ENCODE measurements around the gene GNG3. TPM values are rescaled to one million over a fixed set of nuclear protein-coding genes. Genes with fewer than 3 reads are reported as not detected.

GNG3 gene
- total and polyA plus RNA-seq, 2 experiments from 2014 or later = 2.1 to 7.2 TPM

- TF ChIP-seq ZNF462 (CRISPR knock-in tag; IDR thresholded peaks at IDR 0.05) (no peak), ZNF331 (CRISPR knock-in tag; IDR thresholded peaks at IDR 0.05; ENCODE audit: low read depth) (no peak), EZH2phosphoT487 (IDR thresholded peaks at IDR 0.05; ENCODE audit: unreplicated experiment) (no peak), ZNF114 (CRISPR knock-in tag; IDR thresholded peaks at IDR 0.05) (no peak), POLR2AphosphoS5 (IDR thresholded peaks at IDR 0.05; ENCODE audit: low read depth) (no peak), JUNB (IDR thresholded peaks at IDR 0.05; ENCODE audit: unreplicated experiment) (no peak), STAT1 (IDR thresholded peaks at IDR 0.05; ENCODE audit: unreplicated experiment) (no peak), EZH2 (IDR thresholded peaks at IDR 0.05; ENCODE audit: low read depth, unreplicated experiment) (no peak), ETS1 (IDR thresholded peaks at IDR 0.05) (no peak)
- TF ChIP-seq, protein P1, sequence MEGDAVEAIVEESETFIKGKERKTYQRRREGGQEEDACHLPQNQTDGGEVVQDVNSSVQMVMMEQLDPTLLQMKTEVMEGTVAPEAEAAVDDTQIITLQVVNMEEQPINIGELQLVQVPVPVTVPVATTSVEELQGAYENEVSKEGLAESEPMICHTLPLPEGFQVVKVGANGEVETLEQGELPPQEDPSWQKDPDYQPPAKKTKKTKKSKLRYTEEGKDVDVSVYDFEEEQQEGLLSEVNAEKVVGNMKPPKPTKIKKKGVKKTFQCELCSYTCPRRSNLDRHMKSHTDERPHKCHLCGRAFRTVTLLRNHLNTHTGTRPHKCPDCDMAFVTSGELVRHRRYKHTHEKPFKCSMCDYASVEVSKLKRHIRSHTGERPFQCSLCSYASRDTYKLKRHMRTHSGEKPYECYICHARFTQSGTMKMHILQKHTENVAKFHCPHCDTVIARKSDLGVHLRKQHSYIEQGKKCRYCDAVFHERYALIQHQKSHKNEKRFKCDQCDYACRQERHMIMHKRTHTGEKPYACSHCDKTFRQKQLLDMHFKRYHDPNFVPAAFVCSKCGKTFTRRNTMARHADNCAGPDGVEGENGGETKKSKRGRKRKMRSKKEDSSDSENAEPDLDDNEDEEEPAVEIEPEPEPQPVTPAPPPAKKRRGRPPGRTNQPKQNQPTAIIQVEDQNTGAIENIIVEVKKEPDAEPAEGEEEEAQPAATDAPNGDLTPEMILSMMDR (conservative IDR thresholded peaks at IDR 0.05; ENCODE audit: low read depth in 2 of 2) = no peak
Observed at GRCh38 chr11:62716206-62716605, 8.7 kb downstream of the GNG3 start (continued).

All from GM23338 (cell line).